PC-9 (cell line): Measurements from ENCODE around the gene KIAA0753. TPM values are rescaled to one million over a fixed set of nuclear protein-coding genes. Genes with fewer than 3 reads are reported as not detected.

Source experiments
- BruUV-seq: library from RNA; stranded (reverse); fragments of 400-500 nt; replicated peaks from 2 replicates; lab custom pipeline; 2021; lab: Mats Ljungman, UMichigan
- CTCF ChIA-PET: fragments of 300-600 bp; sonication (Branson Sonifier 250); formaldehyde crosslinking; loops from one replicate; lab custom pipeline; 2022; ENCODE audit warnings: antibody characterized with exemption; lab: Charles Lee
- POLR2A ChIA-PET: fragments of 300-600 bp; sonication (Branson Sonifier 250); formaldehyde crosslinking; loops from one replicate; lab custom pipeline; 2022; ENCODE audit warnings: antibody characterized with exemption; ENCODE audit not compliant: unreplicated experiment; lab: Charles Lee
- DNase-seq, 2 experiments: peaks; one replicate each; pipeline versions ENCODE4 v3.0.0 to v3.0.0-alpha.2; 2015 to 2022; ENCODE audit warnings: mixed read lengths in 1 of 2
- H2AFZ ChIP-seq: fragments of 200-600 bp; sonication (generic); 2 replicates; pipeline ENCODE4 v1.8.1; 2017; ENCODE audit warnings: antibody characterized with exemption
- H3F3A ChIP-seq: fragments of 200-600 bp; sonication (generic); 2 replicates; pipeline ENCODE4 v1.8.1; 2017; ENCODE audit warnings: antibody characterized with exemption, mild to moderate bottlenecking, low read depth; ENCODE audit not compliant: insufficient read depth
- H3K27ac ChIP-seq: fragments of 200-600 bp; sonication (generic); 2 replicates; pipeline ENCODE4 v1.6.1; 2016; ENCODE audit warnings: mixed run types
- H3K27me3 ChIP-seq: fragments of 200-600 bp; sonication (generic); 2 replicates; pipeline ENCODE4 v1.6.1; 2016; ENCODE audit warnings: low read depth, mixed run types; ENCODE audit not compliant: insufficient read depth
- H3K36me3 ChIP-seq: fragments of 200-600 bp; sonication (generic); 2 replicates; pipeline ENCODE4 v1.6.1; 2016; ENCODE audit warnings: low read depth, mixed run types
- H3K4me1 ChIP-seq: fragments of 200-600 bp; sonication (generic); replicated peaks from 2 replicates; pipeline ENCODE4 v1.6.1; 2016; ENCODE audit warnings: mixed run types; ENCODE audit not compliant: insufficient read depth
- H3K4me2 ChIP-seq: fragments of 200-600 bp; sonication (generic); 2 replicates; pipeline ENCODE4 v1.6.1; 2017; ENCODE audit warnings: mixed run types
- H3K4me3 ChIP-seq: fragments of 200-600 bp; sonication (generic); 2 replicates; pipeline ENCODE4 v1.6.1; 2016; ENCODE audit warnings: mixed run types
- H3K79me2 ChIP-seq: fragments of 200-600 bp; sonication (generic); 2 replicates; pipeline ENCODE4 v1.6.1; 2017; ENCODE audit warnings: low read depth, mixed run types
- H3K9me2 ChIP-seq: fragments of 200-600 bp; sonication (generic); 2 replicates; pipeline ENCODE4 v1.8.1; 2017; ENCODE audit warnings: mild to moderate bottlenecking; ENCODE audit not compliant: insufficient read depth
- H3K9me3 ChIP-seq: fragments of 200-600 bp; sonication (generic); 2 replicates; pipeline ENCODE4 v1.8.1; 2016; ENCODE audit warnings: low read depth; ENCODE audit not compliant: insufficient read depth
- H4K20me1 ChIP-seq: fragments of 200-600 bp; sonication (generic); 2 replicates; pipeline ENCODE4 v1.8.1; 2017; ENCODE audit not compliant: insufficient read depth
- CTCF ChIP-seq: fragments of 200-600 bp; sonication (generic); conservative IDR thresholded peaks from 2 replicates; pipeline ENCODE4 v1.6.1; 2017; ENCODE audit warnings: mixed run types, antibody characterized with exemption, mild to moderate bottlenecking, moderate library complexity
- EZH2 ChIP-seq: fragments of 200-600 bp; sonication (generic); IDR thresholded peaks from 2 replicates; pipeline ENCODE4 v1.8.0; 2017; ENCODE audit warnings: antibody characterized with exemption, low read depth
- intact Hi-C: fragments of 100-400 bp; cut with micrococcal nuclease; formaldehyde crosslinking; loops from one replicate; pipeline ENCODE4 v1.10.0; 2022; ENCODE audit not compliant: unreplicated experiment
- total RNA-seq: library from RNA; stranded (reverse); gene quantifications from 2 replicates; pipeline ENCODE4 v1.2.3, GENCODE V29; 2021

KIAA0753 gene
- total RNA-seq, 1 experiment from 2014 or later, result 47.0 TPM

GRCh38 chr17:6548578-6549330 lies 91.8 kb downstream of the KIAA0753 start:
- no peaks in the 10 kb centered on the region for H3K27me3 ChIP-seq
- no peak overlapping the region for H3K4me2 ChIP-seq
- H2AFZ ChIP-seq, result no peak overlapping the region
- H3F3A ChIP-seq, result peaks cover 33% of the 10 kb centered on the region
- ChIA-PET CTCF (interaction anchor here (0.8 kb wide), 1 partner anchor 77 kb away, joined by 3 read pairs; no protein-coding TSS in a partner anchor), POLR2A (interaction anchor here (0.6 kb wide), 1 partner anchor 31 kb away, joined by 3 read pairs; no protein-coding TSS in a partner anchor)
- no peaks in the 10 kb centered on the region for H3K9me2 ChIP-seq
- no peak overlapping the region for H3K27ac ChIP-seq
- no peak overlapping the region for H3K4me3 ChIP-seq
- intact Hi-C loops, result no loop called here
- TF ChIP-seq EZH2 (no peak), CTCF (no peak)
- DNase-seq, result no peak
- H3K79me2 ChIP-seq, result no peaks in the 10 kb centered on the region
- BruUV-seq, result no TSS peak
- H3K9me3 ChIP-seq, result no peaks in the 10 kb centered on the region
- no peaks in the 10 kb centered on the region for H3K36me3 ChIP-seq
- peaks cover 33% of the 10 kb centered on the region for H3K4me1 ChIP-seq
- no peaks in the 10 kb centered on the region for H4K20me1 ChIP-seq

GRCh38 chr17:6548034-6548433 lies 92.5 kb downstream of the KIAA0753 start:
- POLR2A ChIA-PET, result interaction anchor here (0.5 to 0.6 kb wide), 2 partner anchors 30 to 57 kb away, joined by 3 to 4 read pairs; no protein-coding TSS in a partner anchor
- no peaks in the 10 kb centered on the region for H3K9me3 ChIP-seq
- H2AFZ ChIP-seq, result no peak overlapping the region
- no peak overlapping the region for H3K4me3 ChIP-seq
- DNase-seq, result no peak
- TF ChIP-seq EZH2, result no peak
- TF ChIP-seq CTCF, result no peak
- peaks cover 26% of the 10 kb centered on the region for H3F3A ChIP-seq
- no peaks in the 10 kb centered on the region for H3K36me3 ChIP-seq
- no peak overlapping the region for H3K4me2 ChIP-seq
- H3K79me2 ChIP-seq, result no peaks in the 10 kb centered on the region
- H3K27me3 ChIP-seq, result no peaks in the 10 kb centered on the region
- H3K9me2 ChIP-seq, result no peaks in the 10 kb centered on the region
- no peak overlapping the region for H3K27ac ChIP-seq
- CTCF ChIA-PET, result interaction anchor here (0.8 kb wide), 1 partner anchor 76 kb away, joined by 3 read pairs; no protein-coding TSS in a partner anchor
- intact Hi-C loops, result no loop called here
- peaks cover 26% of the 10 kb centered on the region for H3K4me1 ChIP-seq
- no peaks in the 10 kb centered on the region for H4K20me1 ChIP-seq
- no TSS peak for BruUV-seq

GRCh38 chr17:6547336-6547735 lies 93.2 kb downstream of the KIAA0753 start:
- peaks cover 19% of the 10 kb centered on the region for H3K4me1 ChIP-seq
- H3F3A ChIP-seq, result peaks cover 19% of the 10 kb centered on the region
- no peak overlapping the region for H3K4me2 ChIP-seq
- ChIA-PET POLR2A (no interaction called here), CTCF (no interaction called here)
- BruUV-seq, result no TSS peak
- no peak overlapping the region for H3K4me3 ChIP-seq
- intact Hi-C loops, result no loop called here
- no peak overlapping the region for H2AFZ ChIP-seq
- H3K9me3 ChIP-seq, result no peaks in the 10 kb centered on the region
- no peaks in the 10 kb centered on the region for H3K27me3 ChIP-seq
- no peaks in the 10 kb centered on the region for H3K36me3 ChIP-seq
- no peaks in the 10 kb centered on the region for H3K9me2 ChIP-seq
- H3K79me2 ChIP-seq, result no peaks in the 10 kb centered on the region
- no peaks in the 10 kb centered on the region for H4K20me1 ChIP-seq
- no peak overlapping the region for H3K27ac ChIP-seq
- DNase-seq, result no peak
- no peak for TF ChIP-seq EZH2
- no peak for TF ChIP-seq CTCF
